ENCODE data around the gene WDR45B.

WDR45B gene

GRCh38 chr17:82611140-82612058 is 36.8 kb downstream of the WDR45B start:
- no peak for DNase-seq (ENCODE audit: extremely low read depth, low read depth)
- no peak overlapping the region for H3K4me3 ChIP-seq (replicated peaks; ENCODE audit: low read depth, low read length)
- TF ChIP-seq CTCF (IDR thresholded peaks at IDR 0.05; ENCODE audit: low read depth, low read length, missing control alignments), result no peak

GRCh38 chr17:82609655-82610054 is 38.6 kb downstream of the WDR45B start:
- DNase-seq (ENCODE audit: extremely low read depth, low read depth), result no peak
- no peak for TF ChIP-seq CTCF (IDR thresholded peaks at IDR 0.05; ENCODE audit: low read depth, low read length, missing control alignments)
- H3K4me3 ChIP-seq (replicated peaks; ENCODE audit: low read depth, low read length), result no peak overlapping the region

- no peak overlapping the region for H3K4me3 ChIP-seq (replicated peaks; ENCODE audit: low read depth, low read length)
- TF ChIP-seq CTCF (IDR thresholded peaks at IDR 0.05; ENCODE audit: low read depth, low read length, missing control alignments), result no peak
- no peak for DNase-seq (ENCODE audit: extremely low read depth, low read depth)
Observed at GRCh38 chr17:82608816-82609215, 39.4 kb downstream of the WDR45B start.

GRCh38 chr17:82605939-82606600 is 42.2 kb downstream of the WDR45B start:
- no peak for TF ChIP-seq CTCF (IDR thresholded peaks at IDR 0.05; ENCODE audit: low read depth, low read length, missing control alignments)
- no peak for DNase-seq (ENCODE audit: extremely low read depth, low read depth)
- no peak overlapping the region for H3K4me3 ChIP-seq (replicated peaks; ENCODE audit: low read depth, low read length)

GRCh38 chr17:82604532-82604931 is 43.7 kb downstream of the WDR45B start:
- no peak overlapping the region for H3K4me3 ChIP-seq (replicated peaks; ENCODE audit: low read depth, low read length)
- TF ChIP-seq CTCF (IDR thresholded peaks at IDR 0.05; ENCODE audit: low read depth, low read length, missing control alignments), result no peak
- no peak for DNase-seq (ENCODE audit: extremely low read depth, low read depth)

- DNase-seq (ENCODE audit: extremely low read depth, low read depth), result no peak
- no peak for TF ChIP-seq CTCF (IDR thresholded peaks at IDR 0.05; ENCODE audit: low read depth, low read length, missing control alignments)
- no peak overlapping the region for H3K4me3 ChIP-seq (replicated peaks; ENCODE audit: low read depth, low read length)
Observed at GRCh38 chr17:82603981-82604448, 44.2 kb downstream of the WDR45B start.
